Activated CD8-positive, alpha-beta T cell treated with anti-CD3 and anti-CD28 coated beads for 36 hours (primary cell): Measurements from ENCODE around the gene TMPRSS13. TPM values are rescaled to one million over a fixed set of nuclear protein-coding genes. Genes with fewer than 3 reads are reported as not detected.

ENCODE experiments used
- ATAC-seq: fragments of 200-7000 bp; cut with Tn5 transposase; one replicate; pipeline ENCODE4 v1.10.0; 2021; ENCODE audit warnings: mild to moderate bottlenecking, moderate library complexity
- CTCF ChIA-PET: fragments of 350-600 bp; sonication (Branson Sonifier 250); formaldehyde crosslinking; loops from one replicate; lab custom pipeline; 2021; ENCODE audit warnings: antibody characterized with exemption; lab: Charles Lee
- POLR2A ChIA-PET: fragments of 350-600 bp; sonication (Branson Sonifier 250); formaldehyde crosslinking; loops from one replicate; lab custom pipeline; 2021; ENCODE audit warnings: antibody characterized with exemption; lab: Charles Lee
- DNase-seq: peaks from one replicate; pipeline ENCODE4 v3.0.0-alpha.2; 2020
- H3K27ac Mint-ChIP-seq: one replicate; pipeline ENCODE4 v1.8.0; 2021; ENCODE audit warnings: mild to moderate bottlenecking, mixed read lengths
- H3K27me3 Mint-ChIP-seq: one replicate; pipeline ENCODE4 v1.8.0; 2021; ENCODE audit warnings: mixed read lengths
- H3K36me3 Mint-ChIP-seq: one replicate; pipeline ENCODE4 v1.8.0; 2021; ENCODE audit warnings: low read depth, mixed read lengths
- H3K4me1 Mint-ChIP-seq: one replicate; pipeline ENCODE4 v1.8.0; 2021; ENCODE audit warnings: low read depth, mixed read lengths
- H3K4me3 Mint-ChIP-seq: one replicate; pipeline ENCODE4 v1.8.0; 2021; ENCODE audit warnings: mild to moderate bottlenecking, moderate library complexity, mixed read lengths
- H3K9me3 Mint-ChIP-seq: one replicate; pipeline ENCODE4 v1.8.0; 2021; ENCODE audit warnings: mixed read lengths
- CTCF ChIP-seq: fragments of 200-600 bp; IDR thresholded peaks from one replicate; pipeline ENCODE4 v1.8.0; 2022; ENCODE audit warnings: antibody characterized with exemption, mild to moderate bottlenecking
- intact Hi-C: fragments of 100-400 bp; cut with micrococcal nuclease; formaldehyde crosslinking; loops from one replicate; pipeline ENCODE4 v1.10.0; 2022
- total RNA-seq, 2 experiments: library from RNA; stranded (reverse); gene quantifications; one replicate each; pipeline ENCODE4 v1.2.3, GENCODE V29; 2021

The TMPRSS13 gene
- total RNA-seq, 2 experiments from 2014 or later = 3.5 to 4.7 TPM

- no peaks in the 10 kb centered on the region for H3K27me3 Mint-ChIP-seq
- no peak overlapping the region for H3K27ac Mint-ChIP-seq
- H3K36me3 Mint-ChIP-seq = no peaks in the 10 kb centered on the region
- POLR2A ChIA-PET = interaction anchor here (0.8 kb wide), 1 partner anchor 9 kb away, joined by 3 read pairs; no protein-coding TSS in a partner anchor
- peaks cover 17% of the 10 kb centered on the region for H3K4me1 Mint-ChIP-seq
- CTCF ChIA-PET = interaction anchor here (1.4 to 3.8 kb wide), 4 partner anchors 9 to 143 kb away, joined by 4 to 21 read pairs (median 6); no protein-coding TSS in a partner anchor
- intact Hi-C loops = no loop called here
- H3K9me3 Mint-ChIP-seq = no peaks in the 10 kb centered on the region
- no peak for DNase-seq
- no peak for TF ChIP-seq CTCF
- no peak for ATAC-seq
- no peak overlapping the region for H3K4me3 Mint-ChIP-seq
These were observed 18.7 kb downstream of the TMPRSS13 start for GRCh38 chr11:117910525-117910924.

GRCh38 chr11:117909611-117910382 is 19.4 kb downstream of the TMPRSS13 start:
- H3K27ac Mint-ChIP-seq = no peak overlapping the region
- intact Hi-C loops = no loop called here

GRCh38 chr11:117908959-117909610 is 20.1 kb downstream of the TMPRSS13 start:
- intact Hi-C loops = no loop called here
- CTCF ChIA-PET = interaction anchor here (1.7 to 3.8 kb wide), 3 partner anchors 11 to 144 kb away, joined by 5 to 21 read pairs (median 16); no protein-coding TSS in a partner anchor
- POLR2A ChIA-PET = no interaction called here
- H3K4me1 Mint-ChIP-seq = peaks cover 17% of the 10 kb centered on the region
- H3K4me3 Mint-ChIP-seq = no peak overlapping the region
- ATAC-seq (no peak), DNase-seq (peak; percentile 29)
- no peaks in the 10 kb centered on the region for H3K27me3 Mint-ChIP-seq
- H3K36me3 Mint-ChIP-seq = no peaks in the 10 kb centered on the region
- no peak overlapping the region for H3K27ac Mint-ChIP-seq
- TF ChIP-seq CTCF = no peak
- H3K9me3 Mint-ChIP-seq = no peaks in the 10 kb centered on the region

More at GRCh38 chr11:117909611-117910382, 19.4 kb downstream of the TMPRSS13 start:
- no peak for DNase-seq
- Mint-ChIP-seq H3K36me3 (no peaks in the 10 kb centered on the region), H3K4me1 (peaks cover 17% of the 10 kb centered on the region), H3K27me3 (no peaks in the 10 kb centered on the region), H3K9me3 (no peaks in the 10 kb centered on the region), H3K4me3 (no peak overlapping the region)
- CTCF ChIA-PET = interaction anchor here (1.4 to 3.8 kb wide), 5 partner anchors 10 to 144 kb away, joined by 4 to 21 read pairs (median 6); no protein-coding TSS in a partner anchor
- no peak for TF ChIP-seq CTCF
- ATAC-seq = no peak
- POLR2A ChIA-PET = no interaction called here

GRCh38 chr11:117908109-117908895 is 20.9 kb downstream of the TMPRSS13 start:
- intact Hi-C loops = no loop called here
- no peak for DNase-seq
- Mint-ChIP-seq H3K27ac (peak overlapping the region; percentile 64), H3K36me3 (no peaks in the 10 kb centered on the region), H3K4me1 (peaks cover 17% of the 10 kb centered on the region), H3K9me3 (no peaks in the 10 kb centered on the region), H3K27me3 (no peaks in the 10 kb centered on the region), H3K4me3 (peak overlapping the region; percentile 63)
- ChIA-PET POLR2A (interaction anchor here (1.2 kb wide), 1 partner anchor 43 kb away, joined by 3 read pairs; no protein-coding TSS in a partner anchor), CTCF (interaction anchor here (1.1 to 3.8 kb wide), 5 partner anchors 11 to 147 kb away, joined by 3 to 21 read pairs (median 5); no protein-coding TSS in a partner anchor)
- no peak for ATAC-seq
- TF ChIP-seq CTCF = no peak
